GM12872 (cell line): ENCODE results near the gene ARHGAP26.

ENCODE experiments used
- CTCF ChIP-seq: IDR thresholded peaks from 3 replicates; pipeline ENCODE4 v1.5.1; 2011; ENCODE audit warnings: low read depth, mild to moderate bottlenecking, low read length, moderate library complexity; ENCODE audit not compliant: insufficient read depth

The ARHGAP26 gene

GRCh38 chr5:143056792-143057579 lies 286.8 kb downstream of the ARHGAP26 start:
- no peak for TF ChIP-seq CTCF

- TF ChIP-seq CTCF = no peak
Measured at GRCh38 chr5:143057580-143057999, 287.4 kb downstream of the ARHGAP26 start.

- no peak for TF ChIP-seq CTCF
Measured at GRCh38 chr5:143059355-143059754, 289.2 kb downstream of the ARHGAP26 start.

- no peak for TF ChIP-seq CTCF
Measured at GRCh38 chr5:143059976-143060765, 290.0 kb downstream of the ARHGAP26 start.

- no peak for TF ChIP-seq CTCF
Measured at GRCh38 chr5:143061161-143061945, 291.2 kb downstream of the ARHGAP26 start.

GRCh38 chr5:143062379-143062778 lies 292.2 kb downstream of the ARHGAP26 start:
- no peak for TF ChIP-seq CTCF

GRCh38 chr5:143063175-143063970 lies 293.2 kb downstream of the ARHGAP26 start:
- no peak for TF ChIP-seq CTCF
